Endothelial cell of umbilical vein (primary cell): ENCODE data around the gene LUC7L. TPM values are rescaled to one million over a fixed set of nuclear protein-coding genes. Genes with fewer than 3 reads are reported as not detected.

Experiments used
- BruUV-seq: library from RNA; stranded (reverse); fragments of 400-500 nt; replicated peaks from 2 replicates; lab custom pipeline; 2021; lab: Mats Ljungman, UMichigan
- CTCF ChIA-PET: fragments of 300-600, 350-600 bp; sonication (Branson Sonifier 250); formaldehyde crosslinking; loops from one replicate; lab custom pipeline; 2021; ENCODE audit warnings: antibody characterized with exemption, inconsistent platforms; lab: Charles Lee
- POLR2A ChIA-PET: fragments of 300-600, 350-600 bp; sonication (Branson Sonifier 250); formaldehyde crosslinking; loops from one replicate; lab custom pipeline; 2021; ENCODE audit warnings: antibody characterized with exemption, inconsistent platforms; lab: Charles Lee
- DNase-seq: peaks from one replicate; pipeline ENCODE4 v3.0.0-alpha.2; 2011; ENCODE audit warnings: low read depth, low spot score
- FAIRE-seq: peaks from 2 replicates; lab custom pipeline; 2011; peaks lifted over from hg19 to GRCh38; lab: Jason Lieb, UNC
- H2AFZ ChIP-seq: 2 replicates; pipeline ENCODE4 v1.6.0; 2012; ENCODE audit warnings: low read depth, low read length, control low read depth, inconsistent platforms
- H3K27ac ChIP-seq: 2 replicates; pipeline ENCODE4 v1.5.1; 2011; ENCODE audit warnings: low read depth, mild to moderate bottlenecking, control low read depth, low read length, moderate library complexity; ENCODE audit not compliant: insufficient read depth
- H3K27me3 ChIP-seq, 2 experiments: 2 replicates each; pipeline versions ENCODE4 v1.6.0 to v1.6.1; 2011; ENCODE audit warnings: low read length in 2 of 2, mixed read lengths in 1 of 2; ENCODE audit not compliant: control insufficient read depth in 2 of 2, insufficient read depth in 2 of 2
- H3K36me3 ChIP-seq, 2 experiments: 2 replicates in 1 of 2; 3 replicates in 1 of 2; pipeline ENCODE4 v1.5.1; 2011; ENCODE audit warnings: low read length in 2 of 2, mild to moderate bottlenecking in 1 of 2, moderate library complexity in 1 of 2; ENCODE audit not compliant: control insufficient read depth in 2 of 2, insufficient read depth in 2 of 2; ENCODE audit errors: extremely low read depth in 1 of 2
- H3K4me1 ChIP-seq: 3 replicates; pipeline ENCODE4 v1.5.1; 2011; ENCODE audit warnings: mild to moderate bottlenecking, low read length; ENCODE audit not compliant: control insufficient read depth, insufficient read depth; ENCODE audit errors: extremely low read depth
- H3K4me2 ChIP-seq: 2 replicates; pipeline ENCODE4 v1.6.1; 2011; ENCODE audit warnings: low read length, control low read depth, mixed read lengths; ENCODE audit not compliant: insufficient read depth
- H3K4me3 ChIP-seq, 3 experiments: fragments of 200-600 bp in 1 of 3; sonication (generic), shearing (Covaris generic) in 1 of 3; replicated peaks in 1 of 3; 2 replicates each; pipeline ENCODE4 v1.5.1; 2011 to 2016; ENCODE audit warnings: control low read depth in 3 of 3, low read length in 3 of 3, mild to moderate bottlenecking in 2 of 3, inconsistent platforms in 1 of 3, low read depth in 1 of 3, moderate library complexity in 1 of 3; ENCODE audit not compliant: insufficient read depth in 1 of 3
- H3K79me2 ChIP-seq: 2 replicates; pipeline ENCODE4 v1.6.0; 2012; ENCODE audit warnings: low read length, inconsistent platforms; ENCODE audit not compliant: control insufficient read depth, insufficient read depth
- H3K9ac ChIP-seq: replicated peaks from 2 replicates; pipeline ENCODE3; 2011; ENCODE audit warnings: low read length, control low read depth; ENCODE audit not compliant: insufficient read depth; ENCODE audit errors: extremely low read depth
- H3K9me1 ChIP-seq: replicated peaks from 3 replicates; pipeline ENCODE4 v1.6.0; 2011; ENCODE audit warnings: mild to moderate bottlenecking, low read length; ENCODE audit not compliant: control insufficient read depth, insufficient read depth; ENCODE audit errors: extremely low read depth
- H3K9me3 ChIP-seq: replicated peaks from 2 replicates; pipeline ENCODE4 v1.5.1; 2012; ENCODE audit warnings: low read length, inconsistent platforms; ENCODE audit not compliant: control insufficient read depth, insufficient read depth
- H4K20me1 ChIP-seq: replicated peaks from 2 replicates; pipeline ENCODE3; 2011; ENCODE audit warnings: mild to moderate bottlenecking, low read length; ENCODE audit not compliant: control insufficient read depth, insufficient read depth; ENCODE audit errors: extremely low read depth
- CTCF ChIP-seq, 2 donors: IDR thresholded peaks; 1 replicate in 1 of 2; 2 replicates in 1 of 2; pipeline ENCODE4 v1.5.1; 2011; ENCODE audit warnings: low read length in 2 of 2, mild to moderate bottlenecking in 2 of 2, moderate library complexity in 2 of 2, control low read depth in 1 of 2, inconsistent platforms in 1 of 2, low read depth in 1 of 2; ENCODE audit not compliant: insufficient read depth in 1 of 2; ENCODE audit errors: extremely low read depth in 1 of 2
- EZH2 ChIP-seq: IDR thresholded peaks from 2 replicates; pipeline ENCODE4 v1.6.1; 2012; ENCODE audit warnings: borderline replicate concordance, low read depth, mild to moderate bottlenecking, moderate library complexity, low read length, inconsistent platforms; ENCODE audit not compliant: severe bottlenecking
- FOS ChIP-seq: IDR thresholded peaks from 2 replicates; pipeline ENCODE4 v1.6.1; 2011; ENCODE audit warnings: mild to moderate bottlenecking, low read length, moderate library complexity, borderline replicate concordance; ENCODE audit not compliant: insufficient read depth
- GATA2 ChIP-seq: IDR thresholded peaks from 2 replicates; pipeline ENCODE4 v1.7.0; 2011; ENCODE audit warnings: low read depth, mild to moderate bottlenecking, moderate library complexity, mixed read lengths, low read length; ENCODE audit not compliant: insufficient read length, insufficient read depth
- JUN ChIP-seq: IDR thresholded peaks from 2 replicates; pipeline ENCODE4 v1.6.1; 2011; ENCODE audit warnings: borderline replicate concordance, low read depth; ENCODE audit not compliant: insufficient read length, insufficient read depth
- MYC ChIP-seq: IDR thresholded peaks from one replicate; pipeline ENCODE4 v1.6.1; 2011; ENCODE audit warnings: mild to moderate bottlenecking, low read depth, low read length
- POLR2A ChIP-seq: IDR thresholded peaks from 2 replicates; pipeline ENCODE4 v1.6.1; 2012; ENCODE audit warnings: low read depth, mild to moderate bottlenecking, control low read depth, low read length
- POLR2AphosphoS5 ChIP-seq: IDR thresholded peaks from 2 replicates; pipeline ENCODE4 v1.6.1; 2012; ENCODE audit warnings: low read depth, mild to moderate bottlenecking, control low read depth, low read length, moderate library complexity; ENCODE audit not compliant: insufficient read depth
- dilution Hi-C: fragments of 300-500 bp; cut with MboI; formaldehyde crosslinking; loops from one replicate; pipeline ENCODE4 v1.15.0; 2019; ENCODE audit warnings: low sequenced_read_pairs; ENCODE audit not compliant: extremely low pct_ligation_motif_present
- intact Hi-C: fragments of 100-400 bp; cut with micrococcal nuclease; formaldehyde crosslinking; loops from one replicate; pipeline ENCODE4 v1.10.0; 2022
- polyA plus RNA-seq, 4 experiments: library from polyadenylated mRNA; depleted of rRNA in 3 of 4; stranded (reverse) in 3 of 4; unstranded in 1 of 4; fragments of >200 nt; gene quantifications; 2 replicates each; pipeline versions ENCODE4 v1.2.1 to v1.2.3, GENCODE V29; 2011 to 2012; ENCODE audit warnings: missing spikeins in 1 of 4
- total RNA-seq: library from RNA; stranded (reverse); gene quantifications from 2 replicates; pipeline ENCODE4 v1.2.3, GENCODE V29; 2021
- TF ChIP-seq, protein P1 (sequence below): IDR thresholded peaks from 2 replicates; pipeline ENCODE4 v1.6.1; 2011; ENCODE audit not compliant: insufficient read depth, insufficient read length

The LUC7L gene
- total and polyA plus RNA-seq, 2 donors (not counting 3 experiments of a cell fraction or from before 2014, with no cell fraction given), result 75.4 to 94.7 TPM

GRCh38 chr16:240559-240958, 11.3 kb upstream of the LUC7L start:
- H3K4me1 ChIP-seq, result peaks cover 6% of the 10 kb centered on the region
- BruUV-seq, result no TSS peak
- no peaks in the 10 kb centered on the region for H4K20me1 ChIP-seq
- H3K36me3 ChIP-seq, result peaks cover 0 to 2% of the 10 kb centered on the region in 2 experiments
- ChIA-PET POLR2A (no interaction called here), CTCF (interaction anchor here (1.2 kb wide), 1 partner anchor 11 kb away, joined by 3 read pairs; the partner anchor contains the start of gene LUC7L)
- H3K79me2 ChIP-seq, result no peaks in the 10 kb centered on the region
- TF ChIP-seq FOS (no peak), MYC (no peak), EZH2 (no peak), JUN (no peak), POLR2A (no peak), CTCF (IDR thresholded peaks at IDR 0.05; ENCODE audit: extremely low read depth in 1 of 2, insufficient read depth in 1 of 2, low read depth in 1 of 2, low read length in 2 of 2) (no peak), GATA2 (no peak), POLR2AphosphoS5 (no peak)
- TF ChIP-seq, protein P1, sequence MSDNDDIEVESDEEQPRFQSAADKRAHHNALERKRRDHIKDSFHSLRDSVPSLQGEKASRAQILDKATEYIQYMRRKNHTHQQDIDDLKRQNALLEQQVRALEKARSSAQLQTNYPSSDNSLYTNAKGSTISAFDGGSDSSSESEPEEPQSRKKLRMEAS, result no peak
- dilution Hi-C loops (no loop called here), intact Hi-C loops (no loop called here)
- no peak overlapping the region for H2AFZ ChIP-seq
- DNase-seq (no peak), FAIRE-seq (no peak)
- no peaks in the 10 kb centered on the region for H3K9me1 ChIP-seq
- no peaks in the 10 kb centered on the region for H3K9me3 ChIP-seq
- H3K4me3 ChIP-seq, result no peak overlapping the region
- no peaks in the 10 kb centered on the region for H3K27me3 ChIP-seq
- no peak overlapping the region for H3K9ac ChIP-seq
- H3K4me2 ChIP-seq, result no peak overlapping the region
- no peak overlapping the region for H3K27ac ChIP-seq
